Astrocyte (in vitro differentiated cells and primary cell): ENCODE measurements around the gene ZNF273. TPM values are rescaled to one million over a fixed set of nuclear protein-coding genes. Genes with fewer than 3 reads are reported as not detected.

Experiments used
- DNase-seq: peaks from one replicate; pipeline ENCODE4 v3.0.0-alpha.2; 2010; ENCODE audit warnings: low read depth
- FAIRE-seq: peaks from 2 replicates; lab custom pipeline; 2011; peaks lifted over from hg19 to GRCh38; lab: Jason Lieb, UNC
- H2AFZ ChIP-seq: 2 replicates; pipeline ENCODE4 v1.6.0; 2012; ENCODE audit warnings: low read depth, low read length, inconsistent platforms
- H3K27ac ChIP-seq: 2 replicates; pipeline ENCODE4 v1.5.1; 2011; ENCODE audit warnings: low read depth, low read length, inconsistent platforms
- H3K27me3 ChIP-seq: 2 replicates; pipeline ENCODE4 v1.6.0; 2011; ENCODE audit warnings: low read length, inconsistent platforms; ENCODE audit not compliant: insufficient read depth
- H3K36me3 ChIP-seq: 2 replicates; pipeline ENCODE4 v1.5.1; 2011; ENCODE audit warnings: low read length, inconsistent platforms; ENCODE audit not compliant: insufficient read depth
- H3K4me1 ChIP-seq: 2 replicates; pipeline ENCODE4 v1.5.1; 2011; ENCODE audit warnings: low read length, inconsistent platforms; ENCODE audit not compliant: insufficient read depth
- H3K4me2 ChIP-seq: 2 replicates; pipeline ENCODE4 v1.6.0; 2012; ENCODE audit warnings: low read length, inconsistent platforms
- H3K4me3 ChIP-seq: 2 replicates; pipeline ENCODE4 v1.5.1; 2011; ENCODE audit warnings: low read depth, mild to moderate bottlenecking, low read length, inconsistent platforms; ENCODE audit not compliant: insufficient read depth
- H3K79me2 ChIP-seq: 2 replicates; pipeline ENCODE4 v1.6.0; 2012; ENCODE audit warnings: mild to moderate bottlenecking, low read length, inconsistent platforms; ENCODE audit not compliant: insufficient read depth
- H3K9ac ChIP-seq: 2 replicates; pipeline ENCODE4 v1.6.0; 2012; ENCODE audit warnings: mild to moderate bottlenecking, low read length, inconsistent platforms
- H3K9me3 ChIP-seq: 2 replicates; pipeline ENCODE4 v1.5.1; 2012; ENCODE audit warnings: low read depth, mild to moderate bottlenecking, low read length, inconsistent platforms; ENCODE audit not compliant: insufficient read depth
- H4K20me1 ChIP-seq: 2 replicates; pipeline ENCODE4 v1.6.0; 2012; ENCODE audit warnings: low read length, inconsistent platforms; ENCODE audit not compliant: insufficient read depth
- H3K27ac Mint-ChIP-seq: one replicate; pipeline ENCODE4 v1.8.0; 2021; ENCODE audit warnings: mild to moderate bottlenecking, mixed read lengths; ENCODE audit not compliant: unreplicated experiment
- H3K27me3 Mint-ChIP-seq: one replicate; pipeline ENCODE4 v1.8.0; 2021; ENCODE audit warnings: low read depth, mixed read lengths; ENCODE audit not compliant: unreplicated experiment
- H3K36me3 Mint-ChIP-seq: one replicate; pipeline ENCODE4 v1.8.0; 2021; ENCODE audit warnings: low read depth, mixed read lengths; ENCODE audit not compliant: unreplicated experiment
- H3K4me1 Mint-ChIP-seq: one replicate; pipeline ENCODE4 v1.8.0; 2021; ENCODE audit warnings: low read depth, mixed read lengths; ENCODE audit not compliant: unreplicated experiment
- H3K4me3 Mint-ChIP-seq: one replicate; pipeline ENCODE4 v1.8.0; 2021; ENCODE audit warnings: mild to moderate bottlenecking, moderate library complexity, mixed read lengths; ENCODE audit not compliant: unreplicated experiment
- H3K9me3 Mint-ChIP-seq: one replicate; pipeline ENCODE4 v1.8.0; 2021; ENCODE audit warnings: mild to moderate bottlenecking, mixed read lengths; ENCODE audit not compliant: unreplicated experiment
- CTCF ChIP-seq: IDR thresholded peaks from 2 replicates; pipeline ENCODE4 v1.5.1; 2011; ENCODE audit warnings: low read depth, mild to moderate bottlenecking, inconsistent platforms, low read length, moderate library complexity; ENCODE audit not compliant: insufficient read depth
- EZH2 ChIP-seq: IDR thresholded peaks from 2 replicates; pipeline ENCODE4 v1.6.1; 2012; ENCODE audit warnings: mild to moderate bottlenecking, low read length, inconsistent platforms; ENCODE audit not compliant: insufficient read depth
- total RNA-seq: library from RNA; stranded (reverse); gene quantifications from 2 replicates; pipeline ENCODE4 v1.2.1, GENCODE V29; 2021

Gene ZNF273
- total RNA-seq, 1 donor from 2014 or later = 5.0 TPM

GRCh38 chr7:64885520-64886240 is 17.4 kb upstream of the ZNF273 start:
- Mint-ChIP-seq H3K27ac (no peak overlapping the region), H3K9me3 (peaks cover 30% of the 10 kb centered on the region), H3K4me1 (no peaks in the 10 kb centered on the region), H3K36me3 (no peaks in the 10 kb centered on the region), H3K4me3 (no peak overlapping the region), H3K27me3 (peaks cover 69% of the 10 kb centered on the region)
- H2AFZ ChIP-seq = no peak overlapping the region
- no peaks in the 10 kb centered on the region for H3K36me3 ChIP-seq
- no peaks in the 10 kb centered on the region for H4K20me1 ChIP-seq
- DNase-seq (no peak), FAIRE-seq (no peak)
- H3K27me3 ChIP-seq = peaks cover 12% of the 10 kb centered on the region
- H3K9ac ChIP-seq = no peak overlapping the region
- no peak overlapping the region for H3K27ac ChIP-seq
- H3K79me2 ChIP-seq = no peaks in the 10 kb centered on the region
- H3K4me1 ChIP-seq = peaks cover 2% of the 10 kb centered on the region
- H3K4me2 ChIP-seq = no peak overlapping the region
- H3K9me3 ChIP-seq = peaks cover 14% of the 10 kb centered on the region
- H3K4me3 ChIP-seq = no peak overlapping the region
- no peak for TF ChIP-seq EZH2
- TF ChIP-seq CTCF = no peak

GRCh38 chr7:64886956-64887545 is 16.0 kb upstream of the ZNF273 start:
- TF ChIP-seq CTCF (no peak), EZH2 (no peak)

More at GRCh38 chr7:64886956-64887545, 16.0 kb upstream of the ZNF273 start:
- Histone ChIP-seq H3K9me3 (peaks cover 14% of the 10 kb centered on the region), H3K4me2 (no peak overlapping the region), H3K4me3 (no peak overlapping the region), H2AFZ (no peak overlapping the region), H3K27me3 (peaks cover 12% of the 10 kb centered on the region), H3K36me3 (no peaks in the 10 kb centered on the region), H4K20me1 (no peaks in the 10 kb centered on the region), H3K9ac (no peak overlapping the region), H3K79me2 (no peaks in the 10 kb centered on the region), H3K27ac (no peak overlapping the region), H3K4me1 (peaks cover 2% of the 10 kb centered on the region)
- Mint-ChIP-seq H3K27me3 (peaks cover 77% of the 10 kb centered on the region), H3K4me3 (no peak overlapping the region), H3K27ac (no peak overlapping the region), H3K4me1 (no peaks in the 10 kb centered on the region), H3K9me3 (peaks cover 23% of the 10 kb centered on the region), H3K36me3 (no peaks in the 10 kb centered on the region)
- FAIRE-seq (no peak), DNase-seq (no peak)
